OCI-LY7 (cell line): ENCODE measurements around the gene OGFR.

ENCODE experiments used
- EZH2phosphoT487 ChIP-seq: fragments of 200-600 bp; sonication (generic); IDR thresholded peaks from 2 replicates; pipeline ENCODE4 v1.6.1; 2018; ENCODE audit warnings: low read depth, borderline replicate concordance, mild to moderate bottlenecking, mixed run types, antibody characterized with exemption, low read length, moderate library complexity, mixed read lengths
- TF ChIP-seq, protein P1 (sequence below): fragments of 200-600 bp; sonication (generic); conservative IDR thresholded peaks from 2 replicates; pipeline ENCODE4 v1.5.1; 2014; ENCODE audit warnings: mild to moderate bottlenecking, antibody characterized with exemption, low read length, moderate library complexity, mixed read lengths

GRCh38 chr20:62825986-62826645, 21.5 kb downstream of the OGFR start:
- no peak for TF ChIP-seq EZH2phosphoT487
- TF ChIP-seq, protein P1, sequence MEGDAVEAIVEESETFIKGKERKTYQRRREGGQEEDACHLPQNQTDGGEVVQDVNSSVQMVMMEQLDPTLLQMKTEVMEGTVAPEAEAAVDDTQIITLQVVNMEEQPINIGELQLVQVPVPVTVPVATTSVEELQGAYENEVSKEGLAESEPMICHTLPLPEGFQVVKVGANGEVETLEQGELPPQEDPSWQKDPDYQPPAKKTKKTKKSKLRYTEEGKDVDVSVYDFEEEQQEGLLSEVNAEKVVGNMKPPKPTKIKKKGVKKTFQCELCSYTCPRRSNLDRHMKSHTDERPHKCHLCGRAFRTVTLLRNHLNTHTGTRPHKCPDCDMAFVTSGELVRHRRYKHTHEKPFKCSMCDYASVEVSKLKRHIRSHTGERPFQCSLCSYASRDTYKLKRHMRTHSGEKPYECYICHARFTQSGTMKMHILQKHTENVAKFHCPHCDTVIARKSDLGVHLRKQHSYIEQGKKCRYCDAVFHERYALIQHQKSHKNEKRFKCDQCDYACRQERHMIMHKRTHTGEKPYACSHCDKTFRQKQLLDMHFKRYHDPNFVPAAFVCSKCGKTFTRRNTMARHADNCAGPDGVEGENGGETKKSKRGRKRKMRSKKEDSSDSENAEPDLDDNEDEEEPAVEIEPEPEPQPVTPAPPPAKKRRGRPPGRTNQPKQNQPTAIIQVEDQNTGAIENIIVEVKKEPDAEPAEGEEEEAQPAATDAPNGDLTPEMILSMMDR = no peak
